ENCODE measurements around the gene MED12L. TPM values are rescaled to one million over a fixed set of nuclear protein-coding genes. Genes with fewer than 3 reads are reported as not detected.

The MED12L gene
- total RNA-seq, 4 donors from 2014 or later = 0.09 to 3.3 (median 0.13) TPM; not detected in 1

GRCh38 chr3:151410891-151411559 is 325.6 kb downstream of the MED12L start:
- H3K27me3 ChIP-seq = no peaks in the 10 kb centered on the region
- no peaks in the 10 kb centered on the region for H3K4me1 ChIP-seq
- no peaks in the 10 kb centered on the region for H3K9me3 ChIP-seq
- H3K27ac ChIP-seq = no peak overlapping the region
- TF ChIP-seq POLR2A (IDR thresholded peaks at IDR 0.05) (no peak), CTCF (IDR thresholded peaks at IDR 0.05) (no peak)
- H3K36me3 ChIP-seq = no peaks in the 10 kb centered on the region
- no peak overlapping the region for H3K4me3 ChIP-seq
- no peak for DNase-seq

GRCh38 chr3:151412989-151413388 is 327.5 kb downstream of the MED12L start:
- Histone ChIP-seq H3K4me3 (no peak overlapping the region), H3K4me1 (no peaks in the 10 kb centered on the region), H3K9me3 (no peaks in the 10 kb centered on the region), H3K36me3 (no peaks in the 10 kb centered on the region), H3K27me3 (no peaks in the 10 kb centered on the region), H3K27ac (no peak overlapping the region)
- DNase-seq = no peak
- TF ChIP-seq POLR2A (IDR thresholded peaks at IDR 0.05) (no peak), CTCF (IDR thresholded peaks at IDR 0.05) (no peak)

- no peak for DNase-seq
- no peaks in the 10 kb centered on the region for H3K4me1 ChIP-seq
- H3K27ac ChIP-seq = no peak overlapping the region
- no peaks in the 10 kb centered on the region for H3K27me3 ChIP-seq
- no peak for TF ChIP-seq POLR2A (IDR thresholded peaks at IDR 0.05)
- no peak for TF ChIP-seq CTCF (IDR thresholded peaks at IDR 0.05)
- H3K4me3 ChIP-seq = no peak overlapping the region
- no peaks in the 10 kb centered on the region for H3K36me3 ChIP-seq
- no peaks in the 10 kb centered on the region for H3K9me3 ChIP-seq
These were observed 329.8 kb downstream of the MED12L start for GRCh38 chr3:151415289-151415688.

- Histone ChIP-seq H3K27ac (no peak overlapping the region), H3K4me1 (no peaks in the 10 kb centered on the region), H3K36me3 (no peaks in the 10 kb centered on the region), H3K9me3 (no peaks in the 10 kb centered on the region), H3K27me3 (no peaks in the 10 kb centered on the region), H3K4me3 (no peak overlapping the region)
- TF ChIP-seq CTCF (IDR thresholded peaks at IDR 0.05) (no peak), POLR2A (IDR thresholded peaks at IDR 0.05) (no peak)
- no peak for DNase-seq
These were observed 334.3 kb downstream of the MED12L start for GRCh38 chr3:151419806-151420205.

- no peak for TF ChIP-seq POLR2A (IDR thresholded peaks at IDR 0.05)
- TF ChIP-seq CTCF (IDR thresholded peaks at IDR 0.05) = no peak
- H3K27me3 ChIP-seq = no peaks in the 10 kb centered on the region
- no peak for DNase-seq
- H3K36me3 ChIP-seq = no peaks in the 10 kb centered on the region
- H3K27ac ChIP-seq = no peak overlapping the region
- no peaks in the 10 kb centered on the region for H3K9me3 ChIP-seq
- no peaks in the 10 kb centered on the region for H3K4me1 ChIP-seq
- H3K4me3 ChIP-seq = no peak overlapping the region
These were observed 336.5 kb downstream of the MED12L start for GRCh38 chr3:151421938-151422337.

- H3K4me1 ChIP-seq = no peaks in the 10 kb centered on the region
- no peak overlapping the region for H3K4me3 ChIP-seq
- H3K27me3 ChIP-seq = no peaks in the 10 kb centered on the region
- no peaks in the 10 kb centered on the region for H3K9me3 ChIP-seq
- TF ChIP-seq CTCF (IDR thresholded peaks at IDR 0.05) (no peak), POLR2A (IDR thresholded peaks at IDR 0.05) (no peak)
- H3K36me3 ChIP-seq = no peaks in the 10 kb centered on the region
- H3K27ac ChIP-seq = no peak overlapping the region
- DNase-seq = no peak
These were observed 337.6 kb downstream of the MED12L start for GRCh38 chr3:151423091-151423490.

Data from Peyer's patch (tissue), 4 donors.